Caco-2 (cell line): ENCODE data around the gene HDAC10. TPM values are rescaled to one million over a fixed set of nuclear protein-coding genes. Genes with fewer than 3 reads are reported as not detected.

ENCODE experiments used
- BruUV-seq: library from RNA; stranded (reverse); fragments of 400-500 nt; replicated peaks from 2 replicates; lab custom pipeline; 2021; lab: Mats Ljungman, UMichigan
- CTCF ChIA-PET: fragments of 300-600 bp; sonication (Branson Sonifier 250); formaldehyde crosslinking; loops from one replicate; lab custom pipeline; 2022; ENCODE audit warnings: antibody characterized with exemption; lab: Charles Lee
- POLR2A ChIA-PET: fragments of 300-600 bp; sonication (Branson Sonifier 250); formaldehyde crosslinking; loops from one replicate; lab custom pipeline; 2022; ENCODE audit warnings: antibody characterized with exemption; lab: Charles Lee
- DNase-seq, 2 experiments: peaks; one replicate each; pipeline versions ENCODE4 v3.0.0 to v3.0.0-alpha.2; 2020 to 2022
- H3K27me3 ChIP-seq: replicated peaks from 2 replicates; pipeline ENCODE4 v1.6.0; 2011; ENCODE audit warnings: low read length; ENCODE audit not compliant: control insufficient read depth, insufficient read depth
- H3K36me3 ChIP-seq: 2 replicates; pipeline ENCODE4 v1.5.1; 2011; ENCODE audit warnings: low read length; ENCODE audit not compliant: control insufficient read depth, insufficient read depth
- H3K4me1 ChIP-seq: fragments of 250-450 bp; sonication (Bioruptor Pico); 2 replicates; pipeline ENCODE4 v1.5.1; 2020; ENCODE audit warnings: mild to moderate bottlenecking
- H3K4me3 ChIP-seq: 2 replicates; pipeline ENCODE4 v1.5.1; 2011; ENCODE audit warnings: low read depth, mild to moderate bottlenecking, control low read depth, low read length
- H3K9me3 ChIP-seq: fragments of 250-450 bp; sonication (Bioruptor Pico); 2 replicates; pipeline ENCODE4 v1.5.1; 2020; ENCODE audit warnings: mild to moderate bottlenecking, moderate library complexity
- H3K27ac Mint-ChIP-seq: one replicate; pipeline ENCODE4 v1.8.0; 2022; ENCODE audit warnings: mixed read lengths; ENCODE audit not compliant: unreplicated experiment
- H3K27me3 Mint-ChIP-seq: one replicate; pipeline ENCODE4 v1.8.0; 2022; ENCODE audit warnings: mixed read lengths; ENCODE audit not compliant: insufficient read depth, unreplicated experiment
- H3K36me3 Mint-ChIP-seq: one replicate; pipeline ENCODE4 v1.8.0; 2022; ENCODE audit warnings: mild to moderate bottlenecking, mixed read lengths; ENCODE audit not compliant: insufficient read depth, unreplicated experiment
- H3K4me1 Mint-ChIP-seq: one replicate; pipeline ENCODE4 v1.8.0; 2022; ENCODE audit warnings: low read depth, mixed read lengths; ENCODE audit not compliant: unreplicated experiment
- H3K4me3 Mint-ChIP-seq: one replicate; pipeline ENCODE4 v1.8.0; 2022; ENCODE audit warnings: mild to moderate bottlenecking, moderate library complexity, mixed read lengths; ENCODE audit not compliant: unreplicated experiment
- H3K9me3 Mint-ChIP-seq: one replicate; pipeline ENCODE4 v1.8.0; 2022; ENCODE audit warnings: mixed read lengths; ENCODE audit not compliant: unreplicated experiment
- CTCF ChIP-seq, 2 experiments: fragments of 200-600 bp in 1 of 2; IDR thresholded peaks; 1 replicate in 1 of 2; 2 replicates in 1 of 2; pipeline versions ENCODE4 v1.5.1 to v1.8.0; 2011 to 2022; ENCODE audit warnings: antibody characterized with exemption in 1 of 2, control low read depth in 1 of 2, inconsistent platforms in 1 of 2, low read depth in 1 of 2, low read length in 1 of 2, mild to moderate bottlenecking in 1 of 2, moderate library complexity in 1 of 2; ENCODE audit not compliant: insufficient read depth in 1 of 2, severe bottlenecking in 1 of 2, unreplicated experiment in 1 of 2
- intact Hi-C: fragments of 100-400 bp; cut with micrococcal nuclease; formaldehyde crosslinking; loops from one replicate; pipeline ENCODE4 v1.10.0; 2022; ENCODE audit not compliant: unreplicated experiment
- total RNA-seq: library from RNA; stranded (reverse); gene quantifications from 2 replicates; pipeline ENCODE4 v1.2.3, GENCODE V29; 2022

Gene HDAC10
- total RNA-seq, 1 experiment from 2014 or later: 63.5 TPM

GRCh38 chr22:50227579-50228215, 23.4 kb downstream of the HDAC10 start:
- TF ChIP-seq CTCF (IDR thresholded peaks at IDR 0.05; ENCODE audit: insufficient read depth in 1 of 2, low read depth in 1 of 2, low read length in 1 of 2, severe bottlenecking in 1 of 2, unreplicated experiment in 1 of 2): no peak
- ChIA-PET POLR2A (no interaction called here), CTCF (no interaction called here)
- no TSS peak for BruUV-seq
- H3K9me3 ChIP-seq: no peaks in the 10 kb centered on the region
- Mint-ChIP-seq H3K27me3 (no peaks in the 10 kb centered on the region), H3K4me3 (no peak overlapping the region), H3K27ac (no peak overlapping the region), H3K9me3 (no peaks in the 10 kb centered on the region), H3K36me3 (peaks cover 20% of the 10 kb centered on the region), H3K4me1 (no peaks in the 10 kb centered on the region)
- H3K27me3 ChIP-seq: no peaks in the 10 kb centered on the region
- no peaks in the 10 kb centered on the region for H3K36me3 ChIP-seq
- H3K4me1 ChIP-seq: no peaks in the 10 kb centered on the region
- no peak for DNase-seq
- intact Hi-C loops: no loop called here
- H3K4me3 ChIP-seq: no peak overlapping the region

GRCh38 chr22:50226875-50227165, 24.2 kb downstream of the HDAC10 start:
- no peak for TF ChIP-seq CTCF (IDR thresholded peaks at IDR 0.05; ENCODE audit: insufficient read depth in 1 of 2, low read depth in 1 of 2, low read length in 1 of 2, severe bottlenecking in 1 of 2, unreplicated experiment in 1 of 2)
- no peaks in the 10 kb centered on the region for H3K4me1 Mint-ChIP-seq

GRCh38 chr22:50226063-50226874, 24.8 kb downstream of the HDAC10 start:
- H3K9me3 ChIP-seq: no peaks in the 10 kb centered on the region
- no peaks in the 10 kb centered on the region for H3K4me1 Mint-ChIP-seq
- no peak overlapping the region for H3K4me3 ChIP-seq
- H3K4me1 ChIP-seq: no peaks in the 10 kb centered on the region
- no peak overlapping the region for H3K27ac Mint-ChIP-seq
- no peak overlapping the region for H3K4me3 Mint-ChIP-seq
- peaks cover 20% of the 10 kb centered on the region for H3K36me3 Mint-ChIP-seq
- TF ChIP-seq CTCF (IDR thresholded peaks at IDR 0.05; ENCODE audit: insufficient read depth in 1 of 2, low read depth in 1 of 2, low read length in 1 of 2, severe bottlenecking in 1 of 2, unreplicated experiment in 1 of 2): no peak
- intact Hi-C loops: no loop called here
- no peaks in the 10 kb centered on the region for H3K36me3 ChIP-seq
- no TSS peak for BruUV-seq
- H3K27me3 Mint-ChIP-seq: no peaks in the 10 kb centered on the region
- no peaks in the 10 kb centered on the region for H3K27me3 ChIP-seq
- DNase-seq: peak in 1 of 2 experiments; percentile 32
- CTCF ChIA-PET: no interaction called here
- POLR2A ChIA-PET: no interaction called here
- no peaks in the 10 kb centered on the region for H3K9me3 Mint-ChIP-seq

More at GRCh38 chr22:50226875-50227165, 24.2 kb downstream of the HDAC10 start:
- Histone ChIP-seq H3K36me3 (no peaks in the 10 kb centered on the region), H3K9me3 (no peaks in the 10 kb centered on the region), H3K27me3 (no peaks in the 10 kb centered on the region), H3K4me1 (no peaks in the 10 kb centered on the region), H3K4me3 (no peak overlapping the region)
- Mint-ChIP-seq H3K9me3 (no peaks in the 10 kb centered on the region), H3K4me3 (no peak overlapping the region), H3K36me3 (peaks cover 20% of the 10 kb centered on the region), H3K27me3 (no peaks in the 10 kb centered on the region), H3K27ac (no peak overlapping the region)
- BruUV-seq: no TSS peak
- POLR2A ChIA-PET: no interaction called here
- CTCF ChIA-PET: no interaction called here
- DNase-seq: no peak
- intact Hi-C loops: no loop called here
